ENCODE measurements around the gene TIGAR.

The TIGAR gene

DNA sequence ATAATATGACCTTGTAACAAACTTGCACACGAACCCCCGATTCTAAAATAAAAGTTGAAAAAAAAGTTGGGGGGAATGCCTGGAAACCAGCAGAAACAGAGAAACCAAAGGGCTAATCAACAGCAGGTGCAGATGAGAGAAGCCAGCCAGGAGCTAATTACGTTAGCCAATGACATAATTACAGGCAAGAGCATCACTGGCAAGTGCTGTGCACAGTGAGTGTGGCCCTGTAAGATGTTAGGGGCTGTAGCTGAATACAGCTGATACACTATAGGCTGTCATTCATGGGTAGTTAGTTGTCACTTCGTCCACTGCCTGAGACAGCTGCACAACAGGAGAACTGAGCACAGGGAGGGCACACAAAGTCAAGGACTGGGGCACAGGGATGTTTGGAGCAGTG, 65.8 kb downstream of the TIGAR start:
- no peak for DNase-seq

DNA sequence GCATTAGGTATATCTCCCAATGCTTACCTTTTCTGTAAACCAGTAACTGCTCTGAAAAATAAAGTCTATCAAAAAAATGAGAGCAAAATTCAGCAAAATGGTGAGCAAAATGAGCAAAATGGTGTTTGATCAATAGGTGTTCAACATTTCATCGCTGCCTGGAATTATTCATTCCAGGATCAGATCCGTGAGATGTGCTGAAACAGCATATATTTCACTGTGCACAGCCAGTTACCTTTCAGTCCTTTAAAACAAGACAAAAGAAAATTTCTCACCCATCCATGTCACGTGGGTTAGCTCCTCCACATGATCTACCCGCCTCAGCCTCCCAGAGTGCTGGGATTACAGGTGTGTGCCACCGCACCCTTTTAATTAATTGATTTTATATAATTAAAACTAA, 66.6 kb downstream of the TIGAR start:
- no peak for DNase-seq

DNA sequence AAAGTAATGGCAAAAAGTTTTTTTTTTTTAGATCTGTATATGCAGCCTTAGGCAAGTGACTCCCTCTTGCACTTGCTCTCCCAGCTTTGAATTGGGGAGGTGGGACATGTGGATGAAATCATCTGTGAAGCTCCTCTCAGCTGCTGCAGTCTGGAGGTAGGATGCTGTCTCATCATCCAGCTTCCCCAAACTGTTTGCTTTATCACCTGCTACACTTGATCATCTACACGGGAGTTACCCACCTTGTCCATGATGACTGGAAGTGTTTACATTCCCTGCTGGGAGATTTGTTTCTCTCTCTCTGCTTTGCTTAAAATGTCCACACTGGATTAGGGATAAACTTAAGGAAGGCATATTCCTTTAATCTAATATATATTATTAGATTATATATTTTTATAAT, 67.0 kb downstream of the TIGAR start:
- no peak for DNase-seq

DNA sequence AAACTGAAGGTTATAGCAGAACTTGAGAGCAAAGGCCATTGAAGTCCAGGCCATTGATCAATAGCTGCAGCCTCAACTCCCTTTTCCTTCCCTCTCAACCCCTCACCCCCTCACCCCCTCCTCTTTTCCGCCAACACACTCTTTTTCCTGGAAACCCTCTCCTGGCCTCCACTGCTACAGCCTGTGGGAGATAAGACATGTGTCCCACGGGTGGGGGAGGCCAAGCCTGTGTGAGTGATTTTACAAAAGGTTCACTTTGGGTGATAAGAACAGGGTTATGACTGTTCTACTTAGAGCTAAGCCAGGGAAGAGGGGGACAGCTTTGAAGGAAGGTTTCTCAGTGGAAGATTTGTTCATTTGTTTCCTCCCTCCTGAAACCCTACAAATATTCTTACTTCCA, 67.6 kb downstream of the TIGAR start:
- no peak for DNase-seq

DNA sequence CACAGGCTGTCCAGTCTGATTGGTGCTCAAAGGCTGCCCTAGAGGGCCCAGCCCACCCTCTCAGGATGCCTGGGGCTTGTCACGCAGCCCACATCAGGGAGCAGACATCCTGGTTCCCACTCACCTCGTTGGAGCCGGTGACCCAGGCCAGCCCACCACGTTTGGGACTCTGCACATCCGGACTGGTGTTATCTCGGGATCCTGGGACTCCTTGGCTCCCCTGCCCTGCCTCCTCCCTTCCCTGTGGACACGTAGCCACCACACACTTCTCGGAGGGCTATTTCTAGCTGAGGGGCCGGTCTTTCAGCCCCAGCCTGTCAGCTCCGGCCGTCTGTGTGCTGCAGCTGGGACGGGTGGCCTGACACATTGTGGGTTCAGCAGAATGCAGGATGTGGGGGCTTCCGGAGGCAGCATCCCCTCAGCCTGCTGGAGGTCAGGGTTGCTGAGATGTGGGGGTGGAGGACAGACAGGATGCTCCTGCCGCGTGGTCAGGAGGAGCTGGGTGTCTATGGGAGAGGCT, 71.3 kb downstream of the TIGAR start:
- DNase-seq = no peak

DNA sequence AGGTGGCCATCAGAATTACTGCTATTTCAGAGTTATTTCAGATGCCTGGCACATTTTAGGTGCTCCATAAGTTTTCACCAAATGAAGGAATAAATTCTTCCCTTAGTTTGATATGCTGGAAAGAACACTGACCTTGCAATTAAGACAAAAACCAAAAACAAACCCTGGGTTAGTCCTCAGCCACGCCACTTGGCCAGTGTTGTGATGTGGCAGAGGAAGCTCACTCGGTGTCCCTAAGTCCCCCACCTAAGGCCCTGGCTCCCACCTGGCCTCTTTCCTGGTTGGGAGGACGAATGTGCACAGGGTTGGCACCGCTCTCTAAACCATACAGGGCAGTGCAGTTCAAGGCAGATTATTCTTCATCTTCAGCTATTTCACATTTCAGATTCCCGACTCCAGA, 72.2 kb downstream of the TIGAR start:
- no peak for DNase-seq

DNA sequence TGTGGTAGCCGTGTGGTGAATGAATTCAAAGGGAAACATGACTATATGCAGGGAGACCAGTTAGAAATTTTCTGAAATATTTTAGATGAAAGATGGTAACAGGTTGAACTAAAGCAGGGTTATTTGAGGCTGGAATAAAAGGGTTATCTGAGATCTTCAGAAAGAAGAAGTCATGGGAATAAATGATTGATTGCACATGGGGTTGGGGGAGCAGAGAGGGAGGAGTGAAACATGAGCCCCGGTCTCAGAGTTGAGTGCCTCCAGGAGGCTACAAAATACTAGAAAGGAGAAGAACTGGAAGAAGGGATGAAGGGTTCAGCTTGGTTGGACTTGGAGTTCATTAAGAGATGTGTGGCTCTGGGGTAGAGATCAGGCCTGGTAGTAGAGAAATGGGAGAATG, 74.8 kb downstream of the TIGAR start:
- DNase-seq = no peak

DNA sequence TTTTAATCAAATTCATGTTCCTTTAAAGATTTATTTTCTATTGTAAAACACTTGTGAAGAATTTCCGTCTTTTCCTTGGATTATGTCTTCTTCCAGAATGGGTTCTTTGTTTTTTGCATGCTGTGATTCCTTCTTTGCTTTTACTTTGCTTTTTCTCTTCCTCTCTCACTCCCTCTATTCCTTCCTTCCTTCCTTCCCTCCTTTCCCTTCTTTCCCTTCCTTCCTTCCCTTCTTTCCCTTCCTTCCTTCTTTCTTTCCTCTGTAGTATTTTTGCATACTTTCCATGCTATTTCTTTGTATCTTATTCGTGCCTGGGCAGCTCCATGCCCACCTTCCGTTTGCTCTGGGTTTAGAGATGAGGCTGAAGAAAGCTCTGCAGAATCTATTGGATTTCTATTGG, 80.1 kb downstream of the TIGAR start:
- no peak for DNase-seq

DNA sequence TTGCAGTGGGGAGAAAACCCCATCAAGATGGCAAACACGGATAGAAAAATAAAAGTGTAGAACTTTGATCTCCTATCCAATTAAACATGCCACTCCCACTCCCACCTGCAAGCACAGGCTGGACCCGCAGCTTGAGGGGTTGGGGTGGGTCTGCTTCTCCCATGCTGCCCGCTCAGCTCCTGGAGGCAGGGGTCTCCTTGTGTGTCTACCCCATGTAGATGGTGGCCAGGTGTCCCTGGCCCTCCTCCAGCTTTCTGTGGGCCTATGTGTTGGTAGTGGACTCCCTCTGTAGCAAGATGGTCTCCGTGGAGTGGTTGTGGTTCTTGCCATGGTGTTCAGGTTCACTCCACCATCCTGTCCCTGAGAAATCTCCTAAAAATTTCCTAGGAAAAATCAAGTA, 82.0 kb downstream of the TIGAR start:
- no peak for DNase-seq
